HepG2 (cell line): Measurements from ENCODE around the gene PA2G4. TPM values are rescaled to one million over a fixed set of nuclear protein-coding genes. Genes with fewer than 3 reads are reported as not detected.

Source experiments
- CBX2 ChIP-seq, 2 experiments: fragments of 200-600 bp in 1 of 2; sonication (generic); formaldehyde crosslinking in 1 of 2; IDR thresholded peaks; 2 replicates each; pipeline versions ENCODE4 v1.7.0 to v1.8.1; 2018 to 2022; ENCODE audit warnings: low read depth in 2 of 2, low read length in 1 of 2, mild to moderate bottlenecking in 1 of 2, missing genetic modification reagents in 1 of 2
- CCAR2 ChIP-seq: fragments of 200-400 bp; formaldehyde crosslinking; optimal IDR thresholded peaks from 2 replicates; pipeline ENCODE3; 2018; ENCODE audit warnings: low read depth, mild to moderate bottlenecking, low read length, moderate library complexity
- IKZF4 ChIP-seq: sonication (generic); formaldehyde crosslinking; IDR thresholded peaks from 2 replicates; pipeline ENCODE4 v1.5.1; 2020; ENCODE audit warnings: borderline replicate concordance, mild to moderate bottlenecking, low read depth, missing genetic modification reagents; ENCODE audit errors: not compliant biosample characterization
- IRX3 ChIP-seq: sonication (generic); formaldehyde crosslinking; IDR thresholded peaks from 2 replicates; pipeline ENCODE4 v1.8.1; 2023; ENCODE audit warnings: mild to moderate bottlenecking, low read depth, missing genetic modification reagents, borderline replicate concordance
- JDP2 ChIP-seq: sonication (generic); formaldehyde crosslinking; IDR thresholded peaks from 2 replicates; pipeline ENCODE4 v1.8.1; 2022; ENCODE audit warnings: missing genetic modification reagents, borderline replicate concordance
- MIXL1 ChIP-seq: IDR thresholded peaks from 2 replicates; pipeline ENCODE4 v1.6.1; 2016
- MTF2 ChIP-seq: sonication (generic); formaldehyde crosslinking; IDR thresholded peaks from 2 replicates; pipeline ENCODE4 v1.5.0; 2020; ENCODE audit warnings: missing genetic modification reagents, borderline replicate concordance
- SNAI1 ChIP-seq: sonication (generic); formaldehyde crosslinking; IDR thresholded peaks from 2 replicates; pipeline ENCODE4 v1.5.0; 2020; ENCODE audit warnings: mild to moderate bottlenecking, missing genetic modification reagents, borderline replicate concordance
- TBL1XR1 ChIP-seq: fragments of 150-350 bp; IDR thresholded peaks from 2 replicates; pipeline ENCODE4 v1.6.1; 2014; ENCODE audit warnings: borderline replicate concordance, low read length; ENCODE audit not compliant: partially characterized antibody
- TCF7L2 ChIP-seq: IDR thresholded peaks from 2 replicates; pipeline ENCODE4 v1.6.1; 2011; ENCODE audit warnings: mild to moderate bottlenecking, low read depth, low read length, moderate library complexity
- ZNF121 ChIP-seq: sonication (generic); formaldehyde crosslinking; IDR thresholded peaks from 2 replicates; pipeline ENCODE4 v1.5.0; 2020; ENCODE audit warnings: mild to moderate bottlenecking, missing genetic modification reagents
- ZNF337 ChIP-seq: sonication (generic); formaldehyde crosslinking; IDR thresholded peaks from 2 replicates; pipeline ENCODE4 v1.5.1; 2020; ENCODE audit warnings: missing genetic modification reagents, low read depth, mild to moderate bottlenecking, borderline replicate concordance
- ZNF451 ChIP-seq: sonication (generic); formaldehyde crosslinking; IDR thresholded peaks from 2 replicates; pipeline ENCODE4 v1.5.0; 2020; ENCODE audit warnings: mild to moderate bottlenecking, missing genetic modification reagents
- ZSCAN22 ChIP-seq: sonication (generic); formaldehyde crosslinking; IDR thresholded peaks from 2 replicates; pipeline ENCODE4 v1.4.0; 2020; ENCODE audit warnings: mild to moderate bottlenecking, missing genetic modification reagents
- polyA plus RNA-seq, 8 experiments: library from polyadenylated mRNA; depleted of rRNA in 3 of 8; stranded (reverse) in 7 of 8; unstranded in 1 of 8; fragments of >200 nt; fragmentation: Illumina TruSeq in 4 of 8; extraction: Trizol in 4 of 8; gene quantifications; 2 replicates each; pipeline versions ENCODE4 v1.2.1 to v1.2.3, GENCODE V29; 2011 to 2016; ENCODE audit warnings: low read depth in 4 of 8, missing spikeins in 1 of 8, mixed read lengths in 1 of 8; ENCODE audit not compliant: insufficient read depth in 1 of 8
- total RNA-seq, 5 experiments: library from RNA; depleted of rRNA; stranded (reverse); fragments of >200 nt; fragmentation: Illumina TruSeq; extraction: Trizol; gene quantifications; 2 replicates each; pipeline ENCODE4 v1.2.3, GENCODE V29; 2016; ENCODE audit warnings: low read depth in 1 of 5
- TF ChIP-seq, protein P1 (sequence below): sonication (generic); formaldehyde crosslinking; IDR thresholded peaks from 2 replicates; pipeline ENCODE4 v1.4.0; 2020; ENCODE audit warnings: missing genetic modification reagents, borderline replicate concordance
- TF ChIP-seq, protein P2 (sequence below): sonication (generic); formaldehyde crosslinking; IDR thresholded peaks from 2 replicates; pipeline ENCODE4 v1.4.0; 2020; ENCODE audit warnings: missing genetic modification reagents, borderline replicate concordance
- TF ChIP-seq, protein P3 (sequence below): sonication (generic); formaldehyde crosslinking; IDR thresholded peaks from 2 replicates; pipeline ENCODE4 v1.4.0; 2020; ENCODE audit warnings: missing genetic modification reagents, mild to moderate bottlenecking, borderline replicate concordance
- TF ChIP-seq, protein P4 (sequence below): conservative IDR thresholded peaks from 2 replicates; pipeline ENCODE4 v1.6.1; 2018; ENCODE audit warnings: missing genetic modification reagents

Gene PA2G4
- total and polyA plus RNA-seq, 2 of the 13 experiments (the other 11 are each of a cell fraction or from before 2014, with no cell fraction given): 147 to 240 TPM

DNA sequence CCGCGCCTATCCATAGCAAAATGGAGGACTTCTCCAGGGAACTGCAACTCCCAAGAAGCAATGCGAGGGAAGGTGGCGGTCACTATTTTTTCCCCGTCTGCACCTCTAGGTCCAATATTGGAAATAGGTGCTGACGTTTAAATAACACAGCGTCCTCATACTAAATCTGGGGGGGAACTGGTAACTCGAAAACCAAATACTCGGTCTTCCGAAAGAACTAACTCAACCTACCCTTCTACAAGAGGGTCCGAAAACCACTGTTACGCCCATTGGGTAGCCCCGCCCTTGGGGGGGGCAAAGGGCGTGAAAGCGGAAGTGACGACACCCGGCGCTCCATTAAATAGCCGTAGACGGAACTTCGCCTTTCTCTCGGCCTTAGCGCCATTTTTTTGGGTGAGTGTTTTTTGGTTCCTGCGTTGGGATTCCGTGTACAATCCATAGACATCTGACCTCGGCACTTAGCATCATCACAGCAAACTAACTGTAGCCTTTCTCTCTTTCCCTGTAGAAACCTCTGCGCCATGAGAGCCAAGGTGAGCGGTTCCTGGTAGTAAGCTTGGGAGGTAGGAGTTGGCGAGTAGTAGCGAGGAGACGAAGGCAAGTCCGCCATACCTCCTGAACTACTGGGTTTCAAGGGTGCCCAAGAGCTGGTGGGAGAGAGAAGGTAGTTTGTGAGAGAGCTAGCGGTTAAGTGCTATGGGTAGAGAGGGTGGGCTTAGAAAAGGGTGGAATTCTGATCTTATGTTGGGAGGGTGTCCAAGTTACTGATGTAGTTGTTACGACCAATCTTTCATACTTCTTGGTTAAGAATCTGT lies 12.1 kb downstream of the PA2G4 start, which contains the start of gene RPL41 (continued):
- TF ChIP-seq, protein P1, sequence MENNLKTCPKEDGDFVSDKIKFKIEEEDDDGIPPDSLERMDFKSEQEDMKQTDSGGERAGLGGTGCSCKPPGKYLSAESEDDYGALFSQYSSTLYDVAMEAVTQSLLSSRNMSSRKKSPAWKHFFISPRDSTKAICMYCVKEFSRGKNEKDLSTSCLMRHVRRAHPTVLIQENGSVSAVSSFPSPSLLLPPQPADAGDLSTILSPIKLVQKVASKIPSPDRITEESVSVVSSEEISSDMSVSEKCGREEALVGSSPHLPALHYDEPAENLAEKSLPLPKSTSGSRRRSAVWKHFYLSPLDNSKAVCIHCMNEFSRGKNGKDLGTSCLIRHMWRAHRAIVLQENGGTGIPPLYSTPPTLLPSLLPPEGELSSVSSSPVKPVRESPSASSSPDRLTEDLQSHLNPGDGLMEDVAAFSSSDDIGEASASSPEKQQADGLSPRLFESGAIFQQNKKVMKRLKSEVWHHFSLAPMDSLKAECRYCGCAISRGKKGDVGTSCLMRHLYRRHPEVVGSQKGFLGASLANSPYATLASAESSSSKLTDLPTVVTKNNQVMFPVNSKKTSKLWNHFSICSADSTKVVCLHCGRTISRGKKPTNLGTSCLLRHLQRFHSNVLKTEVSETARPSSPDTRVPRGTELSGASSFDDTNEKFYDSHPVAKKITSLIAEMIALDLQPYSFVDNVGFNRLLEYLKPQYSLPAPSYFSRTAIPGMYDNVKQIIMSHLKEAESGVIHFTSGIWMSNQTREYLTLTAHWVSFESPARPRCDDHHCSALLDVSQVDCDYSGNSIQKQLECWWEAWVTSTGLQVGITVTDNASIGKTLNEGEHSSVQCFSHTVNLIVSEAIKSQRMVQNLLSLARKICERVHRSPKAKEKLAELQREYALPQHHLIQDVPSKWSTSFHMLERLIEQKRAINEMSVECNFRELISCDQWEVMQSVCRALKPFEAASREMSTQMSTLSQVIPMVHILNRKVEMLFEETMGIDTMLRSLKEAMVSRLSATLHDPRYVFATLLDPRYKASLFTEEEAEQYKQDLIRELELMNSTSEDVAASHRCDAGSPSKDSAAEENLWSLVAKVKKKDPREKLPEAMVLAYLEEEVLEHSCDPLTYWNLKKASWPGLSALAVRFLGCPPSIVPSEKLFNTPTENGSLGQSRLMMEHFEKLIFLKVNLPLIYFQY (CRISPR knock-in tag): peak; percentile 61; the same call in 1 of the 2 replicates
- TF ChIP-seq SNAI1 (CRISPR knock-in tag): no peak
- TF ChIP-seq ZNF337: no peak
- 0 out of 2 replicates have a peak, but pooled peaks have one; percentile 15 for TF ChIP-seq ZNF451
- TF ChIP-seq ZNF121 (CRISPR knock-in tag): no peak
- TF ChIP-seq MTF2: 0 out of 2 replicates have a peak, but pooled peaks have one; percentile 26
- no peak for TF ChIP-seq CBX2 (IDR thresholded peaks at IDR 0.05; ENCODE audit: low read depth, low read length)
- no peak for TF ChIP-seq CBX2 (CRISPR knock-in tag; IDR thresholded peaks at IDR 0.05; ENCODE audit: low read depth)
- no peak for TF ChIP-seq CCAR2
- no peak for TF ChIP-seq IRX3 (CRISPR knock-in tag)
- TF ChIP-seq TCF7L2: no peak
- TF ChIP-seq, protein P2, sequence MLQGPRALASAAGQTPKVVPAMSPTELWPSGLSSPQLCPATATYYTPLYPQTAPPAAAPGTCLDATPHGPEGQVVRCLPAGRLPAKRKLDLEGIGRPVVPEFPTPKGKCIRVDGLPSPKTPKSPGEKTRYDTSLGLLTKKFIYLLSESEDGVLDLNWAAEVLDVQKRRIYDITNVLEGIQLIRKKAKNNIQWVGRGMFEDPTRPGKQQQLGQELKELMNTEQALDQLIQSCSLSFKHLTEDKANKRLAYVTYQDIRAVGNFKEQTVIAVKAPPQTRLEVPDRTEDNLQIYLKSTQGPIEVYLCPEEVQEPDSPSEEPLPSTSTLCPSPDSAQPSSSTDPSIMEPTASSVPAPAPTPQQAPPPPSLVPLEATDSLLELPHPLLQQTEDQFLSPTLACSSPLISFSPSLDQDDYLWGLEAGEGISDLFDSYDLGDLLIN (CRISPR knock-in tag): 0 out of 2 replicates have a peak, but pooled peaks have one; percentile 29
- TF ChIP-seq, protein P3, sequence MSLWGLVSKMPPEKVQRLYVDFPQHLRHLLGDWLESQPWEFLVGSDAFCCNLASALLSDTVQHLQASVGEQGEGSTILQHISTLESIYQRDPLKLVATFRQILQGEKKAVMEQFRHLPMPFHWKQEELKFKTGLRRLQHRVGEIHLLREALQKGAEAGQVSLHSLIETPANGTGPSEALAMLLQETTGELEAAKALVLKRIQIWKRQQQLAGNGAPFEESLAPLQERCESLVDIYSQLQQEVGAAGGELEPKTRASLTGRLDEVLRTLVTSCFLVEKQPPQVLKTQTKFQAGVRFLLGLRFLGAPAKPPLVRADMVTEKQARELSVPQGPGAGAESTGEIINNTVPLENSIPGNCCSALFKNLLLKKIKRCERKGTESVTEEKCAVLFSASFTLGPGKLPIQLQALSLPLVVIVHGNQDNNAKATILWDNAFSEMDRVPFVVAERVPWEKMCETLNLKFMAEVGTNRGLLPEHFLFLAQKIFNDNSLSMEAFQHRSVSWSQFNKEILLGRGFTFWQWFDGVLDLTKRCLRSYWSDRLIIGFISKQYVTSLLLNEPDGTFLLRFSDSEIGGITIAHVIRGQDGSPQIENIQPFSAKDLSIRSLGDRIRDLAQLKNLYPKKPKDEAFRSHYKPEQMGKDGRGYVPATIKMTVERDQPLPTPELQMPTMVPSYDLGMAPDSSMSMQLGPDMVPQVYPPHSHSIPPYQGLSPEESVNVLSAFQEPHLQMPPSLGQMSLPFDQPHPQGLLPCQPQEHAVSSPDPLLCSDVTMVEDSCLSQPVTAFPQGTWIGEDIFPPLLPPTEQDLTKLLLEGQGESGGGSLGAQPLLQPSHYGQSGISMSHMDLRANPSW: no peak
- TF ChIP-seq MIXL1 (CRISPR knock-in tag): peak; percentile 54
- TF ChIP-seq TBL1XR1: peak; percentile 8
- no peak for TF ChIP-seq JDP2 (CRISPR knock-in tag)
- TF ChIP-seq ZSCAN22 (CRISPR knock-in tag): no peak
- TF ChIP-seq IKZF4 (CRISPR knock-in tag): no peak
- TF ChIP-seq, protein P4, sequence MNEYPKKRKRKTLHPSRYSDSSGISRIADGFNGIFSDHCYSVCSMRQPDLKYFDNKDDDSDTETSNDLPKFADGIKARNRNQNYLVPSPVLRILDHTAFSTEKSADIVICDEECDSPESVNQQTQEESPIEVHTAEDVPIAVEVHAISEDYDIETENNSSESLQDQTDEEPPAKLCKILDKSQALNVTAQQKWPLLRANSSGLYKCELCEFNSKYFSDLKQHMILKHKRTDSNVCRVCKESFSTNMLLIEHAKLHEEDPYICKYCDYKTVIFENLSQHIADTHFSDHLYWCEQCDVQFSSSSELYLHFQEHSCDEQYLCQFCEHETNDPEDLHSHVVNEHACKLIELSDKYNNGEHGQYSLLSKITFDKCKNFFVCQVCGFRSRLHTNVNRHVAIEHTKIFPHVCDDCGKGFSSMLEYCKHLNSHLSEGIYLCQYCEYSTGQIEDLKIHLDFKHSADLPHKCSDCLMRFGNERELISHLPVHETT (CRISPR knock-in tag): 0 out of 2 replicates have a peak, but pooled peaks have one; percentile 59
